Vagina (tissue), 2 donors: ENCODE measurements around the gene NOP9.

Experiments
- POLR2A ChIP-seq, 2 donors: fragments of 450-650 bp; IDR thresholded peaks; one replicate each; pipeline ENCODE4 v1.6.1; 2017; ENCODE audit warnings: antibody characterized with exemption in 2 of 2, mild to moderate bottlenecking in 2 of 2, moderate library complexity in 2 of 2
- POLR2AphosphoS5 ChIP-seq, 2 donors: sonication (generic); formaldehyde crosslinking; IDR thresholded peaks; one replicate each; pipeline ENCODE4 v1.9.0; 2017; ENCODE audit warnings: antibody characterized with exemption in 2 of 2, mild to moderate bottlenecking in 2 of 2, low read depth in 1 of 2; ENCODE audit not compliant: insufficient read depth in 1 of 2

GRCh38 chr14:24308342-24309124 lies 8.9 kb downstream of the NOP9 start:
- TF ChIP-seq POLR2AphosphoS5 (IDR thresholded peaks at IDR 0.05; ENCODE audit: insufficient read depth in 1 of 2, low read depth in 1 of 2) (no peak), POLR2A (IDR thresholded peaks at IDR 0.05) (no peak)
